ENCODE data around the gene ZFP36L2.

Gene ZFP36L2, protein sequence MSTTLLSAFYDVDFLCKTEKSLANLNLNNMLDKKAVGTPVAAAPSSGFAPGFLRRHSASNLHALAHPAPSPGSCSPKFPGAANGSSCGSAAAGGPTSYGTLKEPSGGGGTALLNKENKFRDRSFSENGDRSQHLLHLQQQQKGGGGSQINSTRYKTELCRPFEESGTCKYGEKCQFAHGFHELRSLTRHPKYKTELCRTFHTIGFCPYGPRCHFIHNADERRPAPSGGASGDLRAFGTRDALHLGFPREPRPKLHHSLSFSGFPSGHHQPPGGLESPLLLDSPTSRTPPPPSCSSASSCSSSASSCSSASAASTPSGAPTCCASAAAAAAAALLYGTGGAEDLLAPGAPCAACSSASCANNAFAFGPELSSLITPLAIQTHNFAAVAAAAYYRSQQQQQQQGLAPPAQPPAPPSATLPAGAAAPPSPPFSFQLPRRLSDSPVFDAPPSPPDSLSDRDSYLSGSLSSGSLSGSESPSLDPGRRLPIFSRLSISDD

DNA sequence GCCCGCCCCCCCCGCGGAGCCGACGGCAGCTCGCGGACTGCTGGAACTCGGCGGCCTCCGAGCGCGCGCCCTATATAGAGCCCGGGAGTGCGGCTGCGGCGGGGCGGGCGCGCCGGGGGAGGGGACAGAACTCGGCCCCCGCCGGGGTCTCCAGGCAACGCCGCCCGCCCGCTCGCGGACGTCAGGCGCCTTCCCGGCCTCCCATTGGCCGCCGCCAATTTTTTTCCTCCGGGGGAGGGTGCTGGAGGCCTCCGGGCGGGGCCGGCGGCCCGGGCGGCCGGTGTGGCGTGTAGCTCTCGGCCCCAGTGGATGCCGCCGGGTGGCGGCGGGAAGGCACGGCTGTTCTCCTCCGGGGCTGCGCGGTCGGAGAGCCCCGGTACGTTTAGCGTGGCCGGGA is at the start of gene ZFP36L2:
Gene ZFP36L2 (minus strand): TSS at position 49 of the 397 bp plus-strand sequence. CDS start 291 bp downstream, outside the sequence.
- TF ChIP-seq POLR2A (IDR thresholded peaks at IDR 0.05; ENCODE audit: low read length) (peak; percentile 95), GATA1 (IDR thresholded peaks at IDR 0.05; ENCODE audit: low read depth, low read length) (no peak)
- peak; percentile 96 to 99 for DNase-seq

DNA sequence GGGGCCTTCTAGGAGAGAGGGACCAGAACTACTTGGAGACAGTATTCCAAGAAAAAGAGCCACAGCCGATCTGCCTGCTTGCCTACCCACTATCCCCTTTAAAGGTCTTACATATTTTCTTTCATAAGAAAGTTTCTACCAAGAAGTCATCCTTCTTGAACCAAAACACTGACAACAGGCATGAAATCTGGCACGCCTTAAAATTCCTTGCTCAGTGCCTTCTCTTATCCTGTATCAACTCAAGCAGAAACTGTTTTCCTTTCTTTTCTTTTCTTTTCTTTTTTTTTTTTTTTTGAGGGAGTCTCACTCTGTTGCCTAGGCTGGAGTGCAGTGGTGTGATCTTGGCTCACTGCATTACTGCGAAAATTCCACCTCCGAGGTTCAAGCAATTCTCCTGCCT is 48.3 kb upstream of the ZFP36L2 start:
- DNase-seq, result no peak
- no peak for TF ChIP-seq POLR2A (IDR thresholded peaks at IDR 0.05; ENCODE audit: low read length)
- TF ChIP-seq GATA1 (IDR thresholded peaks at IDR 0.05; ENCODE audit: low read depth, low read length), result no peak

DNA sequence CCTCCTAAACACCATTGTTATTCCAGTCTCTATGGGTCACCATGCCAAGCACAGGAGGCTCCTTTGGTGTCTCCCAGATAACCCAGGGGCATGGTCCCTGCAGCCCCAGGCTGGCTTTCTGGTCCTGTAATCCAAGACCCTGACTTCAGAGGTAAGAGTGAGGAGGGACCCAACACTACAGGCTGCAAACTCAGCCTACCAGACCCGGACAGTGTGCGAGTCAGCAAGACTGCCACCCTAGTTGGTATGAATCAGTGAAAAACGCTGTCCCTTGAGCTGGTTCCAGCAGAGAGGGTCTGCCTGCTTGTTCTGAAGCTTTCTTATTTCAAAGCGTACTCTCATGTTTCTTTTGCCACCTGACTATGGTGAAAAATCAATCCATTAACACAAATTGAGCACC is 47.6 kb upstream of the ZFP36L2 start:
- no peak for TF ChIP-seq GATA1 (IDR thresholded peaks at IDR 0.05; ENCODE audit: low read depth, low read length)
- no peak for TF ChIP-seq POLR2A (IDR thresholded peaks at IDR 0.05; ENCODE audit: low read length)
- no peak for DNase-seq

DNA sequence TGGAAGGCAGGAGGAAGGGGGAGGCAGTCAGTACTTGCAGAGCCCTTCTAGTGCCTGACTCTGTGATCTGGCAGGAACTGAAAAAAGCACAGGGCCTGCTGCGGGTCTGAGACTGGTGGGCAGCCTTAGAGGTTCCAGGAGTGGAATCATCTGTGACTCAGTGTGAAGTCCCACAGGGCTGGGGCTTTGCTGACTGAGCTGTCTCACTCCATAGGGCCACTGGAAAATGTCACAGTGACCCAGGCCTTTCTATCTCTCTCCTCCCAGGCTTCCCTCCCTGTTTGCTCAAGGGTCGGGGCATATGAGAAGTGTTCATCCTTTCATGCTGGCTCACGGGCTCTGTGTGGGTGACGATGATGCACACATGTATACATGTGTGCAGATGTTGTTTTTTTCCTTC is 47.1 kb upstream of the ZFP36L2 start:
- TF ChIP-seq GATA1 (IDR thresholded peaks at IDR 0.05; ENCODE audit: low read depth, low read length), result no peak
- TF ChIP-seq POLR2A (IDR thresholded peaks at IDR 0.05; ENCODE audit: low read length), result no peak
- no peak for DNase-seq

DNA sequence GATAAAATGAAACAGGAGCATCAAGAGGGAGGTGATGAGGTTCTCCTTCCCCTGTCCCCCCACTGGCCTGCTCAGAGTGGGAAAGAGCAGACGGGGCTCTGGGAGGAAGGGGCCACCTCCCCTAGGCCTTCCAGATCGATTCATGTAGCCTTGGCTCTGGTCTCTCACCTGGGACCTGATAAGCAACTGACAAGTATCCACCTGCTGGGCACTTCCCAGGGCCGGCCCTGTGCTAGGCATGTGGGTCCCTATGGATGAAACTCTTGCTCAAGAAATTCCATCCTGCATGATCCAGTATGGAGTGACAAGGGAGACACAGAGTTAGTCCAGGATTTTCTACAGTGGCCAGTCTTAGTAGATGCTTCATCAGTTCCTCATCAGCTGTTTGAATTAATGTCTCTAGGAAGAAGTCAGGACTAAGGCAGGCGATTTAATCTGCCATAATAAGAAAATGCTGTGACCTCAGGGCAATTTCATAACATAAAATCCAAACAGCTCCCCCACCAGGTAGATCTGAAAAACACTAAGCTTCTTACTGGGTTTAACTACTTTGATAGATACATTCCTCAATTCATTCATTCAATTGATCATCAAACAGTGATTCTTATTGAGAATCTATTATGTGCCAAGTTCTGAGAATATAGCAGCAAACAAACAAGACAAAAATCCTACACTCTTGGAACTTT is 44.7 kb upstream of the ZFP36L2 start:
- peak; percentile 17 to 19 for DNase-seq
- no peak for TF ChIP-seq POLR2A (IDR thresholded peaks at IDR 0.05; ENCODE audit: low read length)
- no peak for TF ChIP-seq GATA1 (IDR thresholded peaks at IDR 0.05; ENCODE audit: low read depth, low read length)

DNA sequence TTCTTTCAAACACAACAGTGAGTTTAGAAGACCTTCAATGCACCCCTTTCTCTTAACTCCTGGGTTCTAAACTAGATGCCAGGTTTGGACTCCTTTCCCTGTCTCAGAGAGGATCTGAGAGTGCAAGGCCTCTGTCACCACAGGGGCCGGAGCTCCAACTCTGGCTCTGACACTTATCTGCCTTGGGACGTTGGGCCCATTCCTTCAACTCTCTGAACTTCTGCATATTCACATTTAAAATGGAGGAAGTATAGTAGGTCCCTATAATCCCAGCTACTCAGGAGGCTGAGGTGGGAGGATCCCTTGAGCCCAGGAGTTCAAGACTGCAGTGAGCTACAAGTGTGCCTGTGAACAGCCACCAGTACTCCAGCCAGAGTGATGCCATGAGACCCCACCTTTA is 44.1 kb upstream of the ZFP36L2 start:
- no peak for DNase-seq

DNA sequence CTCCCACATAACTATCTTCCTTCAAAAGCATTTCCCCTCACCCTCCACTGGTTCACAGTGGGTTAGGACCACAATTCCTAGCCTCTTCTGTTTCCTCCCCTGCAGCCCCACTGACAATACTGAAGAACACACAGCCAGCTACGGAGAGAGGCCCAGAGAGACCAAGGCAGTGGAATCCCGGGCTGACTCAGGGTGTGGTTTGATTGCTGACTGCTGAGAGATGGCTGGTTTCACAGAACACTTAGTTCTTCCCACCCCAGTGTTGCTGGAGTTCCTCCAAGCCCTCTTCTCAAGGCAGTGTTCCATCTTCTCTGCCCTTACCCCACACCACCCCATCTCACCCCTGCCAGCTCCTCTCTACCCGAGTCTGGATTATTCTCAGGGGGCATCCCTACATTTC is 43.3 kb upstream of the ZFP36L2 start:
- TF ChIP-seq GATA1 (IDR thresholded peaks at IDR 0.05; ENCODE audit: low read depth, low read length) (no peak), POLR2A (IDR thresholded peaks at IDR 0.05; ENCODE audit: low read length) (no peak)
- no peak for DNase-seq

More for the DNA sequence above, 44.1 kb upstream of the ZFP36L2 start:
- TF ChIP-seq POLR2A (IDR thresholded peaks at IDR 0.05; ENCODE audit: low read length) (no peak), GATA1 (IDR thresholded peaks at IDR 0.05; ENCODE audit: low read depth, low read length) (no peak)

DNA sequence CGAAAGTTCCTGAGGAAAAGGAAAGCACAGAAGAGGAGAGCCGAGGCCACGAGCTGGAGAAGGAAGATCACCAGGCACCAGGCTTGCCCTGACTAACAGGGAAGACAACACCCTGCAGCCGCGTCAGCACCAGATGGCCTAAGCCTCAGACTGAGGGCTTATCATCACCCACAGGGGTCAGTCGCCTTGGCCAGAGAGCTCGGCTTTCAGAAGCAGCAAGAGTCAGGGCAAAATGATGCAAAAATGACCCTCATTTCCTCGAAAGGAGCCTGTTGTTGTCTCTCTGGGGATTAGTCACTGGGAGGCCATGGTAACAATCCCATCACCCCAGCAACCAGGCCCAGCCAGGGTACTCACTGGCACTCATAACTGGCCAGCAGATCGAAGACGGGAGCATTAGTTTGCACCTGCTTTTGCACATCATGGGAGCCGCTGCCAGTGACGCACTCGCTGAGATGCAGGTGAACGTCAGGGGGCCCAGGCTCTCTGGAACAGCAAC is 42.7 kb upstream of the ZFP36L2 start:
- peak; percentile 55 to 69 for DNase-seq
- TF ChIP-seq GATA1 (IDR thresholded peaks at IDR 0.05; ENCODE audit: low read depth, low read length), result no peak
- TF ChIP-seq POLR2A (IDR thresholded peaks at IDR 0.05; ENCODE audit: low read length), result no peak

DNA sequence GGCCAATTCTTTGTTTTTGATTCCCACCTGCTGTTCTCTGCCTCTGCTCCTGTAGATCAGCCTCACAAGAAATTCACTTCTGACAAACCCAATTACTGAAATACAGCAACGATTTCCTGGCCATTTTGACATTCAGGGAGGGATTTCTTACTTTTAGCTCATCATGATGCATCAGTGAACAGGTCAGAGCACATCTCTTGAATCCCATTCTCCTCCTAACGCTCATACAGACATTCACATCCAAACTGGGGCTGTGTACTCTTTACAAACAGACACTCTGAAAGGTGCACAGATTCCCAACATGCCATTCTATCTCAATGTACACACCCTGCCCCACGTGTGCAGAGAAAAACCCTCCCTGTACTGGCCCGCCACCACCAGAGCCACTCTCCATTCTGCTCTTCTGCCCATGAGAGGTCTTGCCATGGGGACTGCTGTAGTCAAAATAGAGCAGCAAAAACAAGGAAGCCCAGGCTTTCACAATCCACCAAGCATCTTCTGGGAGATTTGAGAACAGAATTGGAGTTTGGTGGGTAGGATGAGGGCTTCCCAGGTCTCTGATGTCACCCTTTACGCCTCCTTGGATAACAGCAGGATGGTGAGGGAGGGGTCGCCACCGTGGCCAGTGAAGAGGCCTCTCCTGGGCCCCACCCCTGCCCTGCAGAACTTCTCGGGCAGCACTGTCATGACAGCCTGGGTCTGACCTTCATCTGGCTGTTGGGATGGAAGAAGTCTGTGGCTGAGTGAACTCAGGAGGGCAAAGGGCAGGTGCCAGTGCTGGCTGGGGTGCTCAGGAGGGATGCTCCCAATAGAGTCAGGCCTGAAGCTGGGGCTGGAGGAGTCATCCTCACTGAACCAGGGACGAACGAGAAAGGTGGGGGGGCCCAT is 41.9 kb upstream of the ZFP36L2 start:
- no peak for TF ChIP-seq POLR2A (IDR thresholded peaks at IDR 0.05; ENCODE audit: low read length)
- DNase-seq, result no peak

DNA sequence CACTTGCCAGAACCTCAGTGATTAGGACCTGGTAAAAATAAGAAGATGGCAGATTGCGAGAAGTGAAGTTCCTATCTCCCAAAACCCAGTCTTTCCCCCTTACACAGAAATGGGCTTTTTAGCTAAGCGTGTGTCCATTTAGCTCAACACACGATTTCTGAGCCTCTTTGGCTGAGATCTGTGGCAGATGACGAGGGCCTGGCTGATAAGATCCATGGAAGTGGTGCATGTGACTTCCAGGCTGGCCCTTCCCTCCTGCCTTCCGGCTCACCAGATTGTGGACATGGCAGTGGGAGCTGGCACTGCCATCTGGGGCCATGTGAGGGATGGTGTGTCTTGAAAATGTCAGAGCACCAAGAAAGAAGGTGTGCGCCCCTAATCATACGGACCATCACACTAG is 41.0 kb upstream of the ZFP36L2 start:
- DNase-seq, result peak; percentile 19 to 30
- TF ChIP-seq GATA1 (IDR thresholded peaks at IDR 0.05; ENCODE audit: low read depth, low read length) (no peak), POLR2A (IDR thresholded peaks at IDR 0.05; ENCODE audit: low read length) (no peak)

DNA sequence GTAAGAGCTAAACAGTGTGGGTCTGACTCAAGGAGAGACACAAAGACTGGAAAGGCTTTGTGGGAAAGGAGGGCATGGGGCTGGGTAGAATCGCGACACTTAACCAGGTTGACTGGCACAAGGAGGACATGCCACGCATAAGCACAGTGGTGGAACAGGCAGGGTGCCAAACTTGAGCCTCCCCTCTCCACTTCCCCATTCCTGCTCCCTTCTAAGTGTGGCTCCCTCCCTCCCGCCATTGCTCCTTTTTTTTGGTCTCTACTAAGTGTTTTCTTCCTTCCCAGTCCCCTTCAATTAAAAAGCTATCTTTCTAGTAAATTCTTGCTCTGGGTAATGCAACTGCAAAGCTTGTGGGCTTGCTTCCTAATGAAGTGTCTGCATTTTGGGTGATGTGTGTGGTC is 40.3 kb upstream of the ZFP36L2 start:
- TF ChIP-seq POLR2A (IDR thresholded peaks at IDR 0.05; ENCODE audit: low read length) (no peak), GATA1 (IDR thresholded peaks at IDR 0.05; ENCODE audit: low read depth, low read length) (no peak)
- DNase-seq, result no peak

DNA sequence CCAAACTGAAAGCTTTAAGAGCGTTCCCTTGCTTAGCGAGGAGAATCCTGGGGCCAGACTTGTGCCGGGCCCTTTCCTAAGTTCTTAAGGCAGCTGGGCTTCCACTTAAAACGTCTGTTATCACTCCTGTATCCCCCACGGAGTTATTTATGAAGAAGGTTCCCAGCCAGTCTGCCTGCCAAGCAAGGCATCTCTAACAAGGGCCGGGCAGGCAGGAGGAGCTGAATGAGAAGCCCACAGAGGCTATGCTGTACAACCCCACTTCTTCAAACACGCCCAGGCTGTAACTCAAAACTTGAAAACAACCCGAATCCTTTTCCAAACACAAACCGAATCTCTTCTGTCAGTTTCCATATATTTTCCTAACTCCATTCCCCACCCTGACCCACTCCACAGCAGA is 39.0 kb upstream of the ZFP36L2 start:
- TF ChIP-seq GATA1 (IDR thresholded peaks at IDR 0.05; ENCODE audit: low read depth, low read length), result no peak
- TF ChIP-seq POLR2A (IDR thresholded peaks at IDR 0.05; ENCODE audit: low read length), result no peak
- DNase-seq, result no peak

DNA sequence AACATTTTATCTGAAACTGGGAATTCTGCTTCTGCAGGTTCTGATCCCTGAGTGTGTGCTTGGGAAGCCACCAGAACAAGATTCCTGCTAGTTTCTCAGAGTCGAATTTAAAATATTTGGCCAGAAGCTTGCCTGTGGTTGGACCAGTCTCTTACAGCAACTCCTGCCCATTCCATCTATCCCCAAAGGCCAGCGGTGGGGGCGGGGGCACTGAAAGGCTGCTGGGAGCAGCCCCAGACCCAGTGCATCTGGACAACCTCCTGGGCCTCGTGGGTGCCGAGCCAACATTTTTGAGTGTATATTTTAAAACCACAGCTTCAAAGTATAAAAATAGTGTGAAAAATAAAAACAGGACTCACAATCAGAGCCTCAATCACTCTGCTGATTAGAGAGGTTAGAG is 38.6 kb upstream of the ZFP36L2 start:
- DNase-seq, result no peak
- TF ChIP-seq POLR2A (IDR thresholded peaks at IDR 0.05; ENCODE audit: low read length), result no peak

DNA sequence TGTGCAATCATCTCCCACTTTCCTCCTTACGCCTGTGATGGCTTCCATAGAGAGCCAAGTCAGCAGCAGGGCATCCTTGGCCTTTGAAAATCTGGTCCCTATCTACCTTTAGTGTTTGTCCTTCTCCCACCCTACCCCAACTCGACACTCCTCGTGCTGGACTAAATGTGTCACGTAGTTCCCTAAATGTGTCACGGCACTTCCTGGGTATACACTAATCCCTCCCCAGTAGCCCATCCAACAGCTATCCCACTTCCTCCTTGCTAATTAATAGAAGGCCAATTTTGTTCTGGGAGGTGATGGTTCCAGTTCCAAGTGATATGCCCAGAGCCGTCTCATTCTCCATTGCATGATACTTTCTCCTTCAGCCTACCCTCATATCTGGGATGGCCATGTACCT is 36.5 kb upstream of the ZFP36L2 start:
- TF ChIP-seq GATA1 (IDR thresholded peaks at IDR 0.05; ENCODE audit: low read depth, low read length) (no peak), POLR2A (IDR thresholded peaks at IDR 0.05; ENCODE audit: low read length) (no peak)
- DNase-seq, result no peak
